Measurements from ENCODE around the gene UNC5A.

UNC5A gene

GRCh38 chr5:176922817-176923216 is 112.5 kb downstream of the UNC5A start:
- peaks cover 49% of the 10 kb centered on the region for H3K36me3 Mint-ChIP-seq (ENCODE audit: low read depth)
- H3K4me1 Mint-ChIP-seq (ENCODE audit: low read depth): no peaks in the 10 kb centered on the region
- H3K4me3 Mint-ChIP-seq: no peak overlapping the region
- H3K9me3 Mint-ChIP-seq: no peaks in the 10 kb centered on the region
- no peak overlapping the region for H3K27ac Mint-ChIP-seq
- H3K27me3 Mint-ChIP-seq: no peaks in the 10 kb centered on the region

DNA sequence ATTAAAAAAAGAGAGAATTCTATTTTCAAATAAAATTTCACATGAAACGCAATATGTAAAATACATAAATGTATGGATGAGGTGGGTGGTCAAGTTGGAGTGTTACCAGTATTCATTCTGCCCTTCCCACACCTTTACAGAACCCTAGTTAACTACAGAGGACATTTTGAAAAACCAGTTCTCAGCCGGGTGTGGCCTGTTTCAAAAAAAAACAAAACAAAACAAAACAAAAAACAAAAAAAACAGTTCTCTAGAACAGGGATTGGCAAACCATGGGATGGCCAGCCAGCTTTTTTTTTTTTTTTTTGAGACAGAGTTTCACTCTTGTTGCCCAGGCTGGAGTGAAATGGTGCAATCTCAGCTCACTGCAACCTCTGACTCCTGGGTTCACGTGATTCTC is 117.2 kb downstream of the UNC5A start:
- no peaks in the 10 kb centered on the region for H3K9me3 Mint-ChIP-seq
- H3K4me1 Mint-ChIP-seq (ENCODE audit: low read depth): peaks cover 13% of the 10 kb centered on the region
- no peaks in the 10 kb centered on the region for H3K27me3 Mint-ChIP-seq
- peaks cover 35% of the 10 kb centered on the region for H3K36me3 Mint-ChIP-seq (ENCODE audit: low read depth)
- no peak overlapping the region for H3K27ac Mint-ChIP-seq
- no peak overlapping the region for H3K4me3 Mint-ChIP-seq

DNA sequence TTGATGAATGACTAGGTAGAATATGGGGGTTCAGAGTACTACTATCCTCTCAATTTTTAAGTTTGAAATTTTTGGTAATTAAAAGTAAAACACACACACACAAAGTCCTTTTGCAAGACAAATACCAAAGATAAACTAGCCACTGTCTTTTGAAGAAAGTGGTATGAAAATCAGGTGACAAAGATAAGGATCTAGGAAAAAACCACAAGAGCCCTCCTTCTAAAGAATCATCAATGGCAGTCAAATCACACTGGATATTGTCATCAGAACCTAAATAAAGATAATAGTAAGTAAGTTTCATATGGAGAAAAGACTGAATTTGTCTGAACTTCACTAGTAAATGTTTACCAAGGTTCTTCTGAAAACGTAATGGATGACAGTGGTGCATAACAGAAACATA is 119.3 kb downstream of the UNC5A start:
- no peak overlapping the region for H3K27ac Mint-ChIP-seq

More for the DNA sequence above, 119.3 kb downstream of the UNC5A start:
- Mint-ChIP-seq H3K36me3 (ENCODE audit: low read depth) (peaks cover 43% of the 10 kb centered on the region), H3K4me1 (ENCODE audit: low read depth) (peaks cover 18% of the 10 kb centered on the region), H3K27me3 (no peaks in the 10 kb centered on the region), H3K4me3 (no peak overlapping the region), H3K9me3 (no peaks in the 10 kb centered on the region)
